Fibroblast of lung (primary cell): ENCODE measurements around the gene MAT1A.

ENCODE experiments used
- CTCF ChIP-seq, 2 donors: IDR thresholded peaks in 1 of 2; conservative IDR thresholded peaks in 1 of 2; 1 replicate in 1 of 2; 2 replicates in 1 of 2; pipeline ENCODE4 v1.5.1; 2011 to 2012; ENCODE audit warnings: low read length in 2 of 2, control low read depth in 1 of 2, inconsistent platforms in 1 of 2, low read depth in 1 of 2, mild to moderate bottlenecking in 1 of 2
- EZH2 ChIP-seq: IDR thresholded peaks from 2 replicates; pipeline ENCODE4 v1.5.1; 2012; ENCODE audit warnings: low read length, control low read depth, mild to moderate bottlenecking; ENCODE audit errors: missing control alignments

DNA sequence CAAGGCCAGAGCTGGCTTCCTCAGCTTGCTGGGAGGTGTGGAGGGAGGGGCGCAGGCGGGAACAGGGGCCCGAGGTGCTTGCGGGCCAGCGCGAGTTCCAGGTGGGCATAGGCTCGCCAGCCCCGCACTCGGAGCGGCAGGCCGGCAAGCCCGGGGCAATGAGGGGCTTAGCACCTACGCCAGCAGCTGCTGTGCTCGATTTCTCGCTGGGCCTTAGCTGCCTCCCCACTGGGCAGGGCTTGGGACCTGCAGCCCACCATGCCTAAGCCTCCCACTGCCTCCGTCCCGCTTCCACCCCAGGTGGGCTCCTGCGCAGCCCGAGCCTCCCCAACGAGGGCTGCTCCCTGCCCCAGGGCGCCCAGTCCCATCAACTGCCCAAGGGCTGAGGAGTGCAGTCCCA, 25.9 kb upstream of the MAT1A start:
- no peak for TF ChIP-seq CTCF (conservative IDR thresholded peaks at IDR 0.05 in 1 of 2, IDR thresholded peaks at IDR 0.05 in 1 of 2; ENCODE audit: low read depth in 1 of 2, low read length in 2 of 2)
- no peak for TF ChIP-seq EZH2
